ACHN (cell line): ENCODE data around the gene RBM12.
"Not testable (repeated sequence)": the region's sequence is repeated elsewhere in the genome, so short reads cannot be mapped to it uniquely, and the experiment has no call there.

Experiments
- DNase-seq: peaks from one replicate; pipeline ENCODE4 v3.0.0-alpha.2; 2015
- in situ Hi-C: cut with HindIII; loops from 2 replicates; pipeline ENCODE4 v1.10.0; 2017; ENCODE audit warnings: low sequenced_read_pairs, low pct_ligation_motif_present, low pct_unique_long_range_greater_than_20kb

RBM12 gene, protein sequence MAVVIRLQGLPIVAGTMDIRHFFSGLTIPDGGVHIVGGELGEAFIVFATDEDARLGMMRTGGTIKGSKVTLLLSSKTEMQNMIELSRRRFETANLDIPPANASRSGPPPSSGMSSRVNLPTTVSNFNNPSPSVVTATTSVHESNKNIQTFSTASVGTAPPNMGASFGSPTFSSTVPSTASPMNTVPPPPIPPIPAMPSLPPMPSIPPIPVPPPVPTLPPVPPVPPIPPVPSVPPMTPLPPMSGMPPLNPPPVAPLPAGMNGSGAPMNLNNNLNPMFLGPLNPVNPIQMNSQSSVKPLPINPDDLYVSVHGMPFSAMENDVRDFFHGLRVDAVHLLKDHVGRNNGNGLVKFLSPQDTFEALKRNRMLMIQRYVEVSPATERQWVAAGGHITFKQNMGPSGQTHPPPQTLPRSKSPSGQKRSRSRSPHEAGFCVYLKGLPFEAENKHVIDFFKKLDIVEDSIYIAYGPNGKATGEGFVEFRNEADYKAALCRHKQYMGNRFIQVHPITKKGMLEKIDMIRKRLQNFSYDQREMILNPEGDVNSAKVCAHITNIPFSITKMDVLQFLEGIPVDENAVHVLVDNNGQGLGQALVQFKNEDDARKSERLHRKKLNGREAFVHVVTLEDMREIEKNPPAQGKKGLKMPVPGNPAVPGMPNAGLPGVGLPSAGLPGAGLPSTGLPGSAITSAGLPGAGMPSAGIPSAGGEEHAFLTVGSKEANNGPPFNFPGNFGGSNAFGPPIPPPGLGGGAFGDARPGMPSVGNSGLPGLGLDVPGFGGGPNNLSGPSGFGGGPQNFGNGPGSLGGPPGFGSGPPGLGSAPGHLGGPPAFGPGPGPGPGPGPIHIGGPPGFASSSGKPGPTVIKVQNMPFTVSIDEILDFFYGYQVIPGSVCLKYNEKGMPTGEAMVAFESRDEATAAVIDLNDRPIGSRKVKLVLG

DNA sequence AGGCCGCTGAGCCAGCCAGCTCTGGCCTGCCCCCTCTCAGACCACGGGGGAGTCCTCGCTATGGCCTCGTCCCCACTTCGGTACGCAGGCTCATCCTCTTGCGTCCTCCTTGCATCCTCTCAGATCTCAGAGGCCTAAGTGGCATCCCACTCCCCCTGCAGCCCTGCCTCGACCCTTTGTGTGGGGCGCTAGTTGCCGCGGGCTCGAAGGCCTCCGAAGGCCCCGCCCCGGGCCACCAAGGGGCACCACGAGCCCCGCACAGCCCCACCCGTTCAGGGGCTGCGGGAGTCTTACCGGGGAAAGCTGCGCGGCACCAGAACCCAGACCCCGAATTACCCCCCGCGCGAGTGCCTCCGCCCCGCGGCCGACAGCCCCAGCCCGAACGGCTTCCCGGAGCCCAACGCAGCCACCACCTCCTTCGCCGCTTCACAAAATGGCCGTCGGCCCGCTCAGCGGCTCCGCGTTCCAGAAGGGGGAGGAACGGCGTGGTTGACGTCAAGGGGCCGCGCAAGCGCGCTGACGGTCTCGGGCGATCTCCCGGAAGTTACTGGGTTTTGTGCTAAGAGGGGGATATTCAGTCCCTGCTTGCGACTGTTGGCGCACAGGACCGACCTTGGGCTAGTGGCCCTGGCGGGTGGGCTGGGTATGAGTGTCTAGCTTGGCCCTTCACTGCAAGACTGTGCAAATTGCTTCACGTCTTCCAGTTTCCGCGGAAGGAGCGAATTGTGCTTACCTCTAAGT is at the start of gene RBM12, which contains the start of gene CPNE1:
Gene RBM12, minus strand, starts transcription at position 435 of the 741 bp plus-strand sequence. CDS start 9,578 bp downstream, outside the sequence.
Gene CPNE1, minus strand, starts transcription at position 435 of the 741 bp plus-strand sequence. CDS start 31,977 bp downstream, outside the sequence.
- in situ Hi-C loops: no loop called here
- peak; percentile 90 for DNase-seq

DNA sequence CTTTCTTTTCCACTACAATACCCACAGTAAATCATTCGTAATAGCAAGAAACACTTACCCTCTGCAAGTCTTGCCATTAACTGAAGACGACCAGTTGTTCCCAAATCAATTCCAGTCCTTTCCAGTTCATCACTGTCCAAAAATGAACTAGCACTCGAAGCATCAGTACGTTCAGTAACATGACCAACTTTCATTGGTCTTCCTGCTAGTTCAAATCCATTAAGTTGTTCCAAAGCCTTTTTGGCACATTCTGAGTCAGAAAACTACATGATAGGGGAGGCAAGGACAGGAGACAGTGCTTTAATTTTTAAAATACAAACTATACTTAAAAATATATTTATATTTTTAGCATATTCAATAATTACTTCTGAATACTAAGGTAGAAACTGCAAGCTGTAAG is 49.4 kb upstream of the RBM12 start:
- in situ Hi-C loops: no loop called here

DNA sequence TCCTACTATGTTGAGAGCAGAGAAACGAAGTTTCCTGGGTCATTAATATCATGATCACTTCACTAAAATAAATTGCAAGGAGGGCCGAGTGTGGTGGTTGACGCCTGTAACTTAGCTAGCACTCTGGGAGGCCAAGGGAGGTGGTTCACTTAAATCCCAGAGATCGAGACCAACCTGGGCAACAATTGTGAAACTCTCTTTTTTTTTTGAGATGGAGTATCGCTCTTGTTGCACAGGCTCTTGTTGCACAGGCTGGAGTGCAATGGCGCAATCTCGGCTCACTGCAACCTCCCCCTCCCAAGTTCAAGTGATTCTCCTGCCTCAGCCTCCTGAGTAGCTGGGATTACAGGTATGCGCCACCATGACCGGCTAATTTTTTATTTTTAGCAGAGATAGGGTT is 48.4 kb upstream of the RBM12 start:
- in situ Hi-C loops, DNase-seq: not testable (repeated sequence)

More for the DNA sequence above, 49.4 kb upstream of the RBM12 start:
- no peak for DNase-seq

DNA sequence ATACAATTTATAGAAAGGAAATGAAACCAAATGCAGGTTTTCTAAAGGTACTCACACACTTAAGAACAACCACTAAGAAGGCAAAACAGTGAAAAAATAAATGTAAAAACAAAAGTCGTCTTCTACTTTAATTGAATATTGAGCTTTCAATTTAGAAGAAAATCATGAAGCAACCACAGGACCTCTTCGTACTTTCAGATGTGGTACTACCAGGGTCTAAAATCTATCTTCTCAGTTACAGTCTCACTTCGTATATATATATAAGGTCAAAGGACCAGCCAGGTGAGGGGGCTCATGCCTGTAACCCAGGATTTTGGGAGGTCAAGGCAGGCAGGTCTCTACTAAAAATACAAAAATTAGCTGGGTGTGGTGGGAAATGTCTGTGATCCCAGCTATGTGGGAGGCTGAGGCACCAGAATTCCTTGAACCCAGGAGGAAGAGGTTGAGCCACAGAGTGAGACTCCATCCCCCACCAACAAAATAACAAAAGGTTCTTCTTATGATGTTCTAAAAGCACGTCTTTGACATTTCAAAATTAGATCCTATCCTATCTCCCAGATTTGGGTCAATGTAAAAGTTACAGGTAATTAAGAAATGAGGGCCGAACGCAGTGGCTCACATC is 47.0 kb upstream of the RBM12 start:
- no peak for DNase-seq

DNA sequence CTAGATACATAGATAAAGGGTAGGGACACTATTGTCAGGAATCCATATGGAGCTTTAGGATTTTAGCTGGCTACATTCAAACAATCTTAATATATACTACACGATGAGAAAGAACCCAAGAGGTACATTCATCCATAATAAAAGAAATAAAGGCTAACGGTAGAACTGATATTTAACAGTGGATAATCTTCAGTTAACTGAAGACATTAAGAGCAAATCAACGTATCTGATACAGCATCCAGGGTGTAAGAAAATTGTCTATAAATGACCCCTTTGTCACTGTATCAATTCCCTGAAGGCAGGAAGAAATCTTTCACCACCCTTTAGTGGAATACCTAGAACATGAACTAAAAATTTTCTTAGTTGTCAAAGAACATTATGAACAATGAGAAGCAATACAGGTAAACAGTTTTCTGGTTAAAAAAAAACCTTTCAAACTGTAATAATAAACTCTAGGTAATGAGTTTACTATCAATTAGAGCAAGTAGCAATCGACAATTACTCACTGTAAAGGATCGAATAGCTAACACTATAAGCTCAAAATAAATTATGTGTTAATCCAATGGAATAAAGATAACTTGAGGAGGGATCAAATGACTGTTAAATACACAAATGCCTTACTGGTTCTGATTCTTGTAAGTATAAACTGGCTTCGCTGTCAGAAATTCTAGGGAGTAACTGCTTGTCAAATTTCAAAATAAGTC is 46.3 kb upstream of the RBM12 start:
- in situ Hi-C loops: no loop called here

More for the DNA sequence above, 47.0 kb upstream of the RBM12 start:
- in situ Hi-C loops: no loop called here

DNA sequence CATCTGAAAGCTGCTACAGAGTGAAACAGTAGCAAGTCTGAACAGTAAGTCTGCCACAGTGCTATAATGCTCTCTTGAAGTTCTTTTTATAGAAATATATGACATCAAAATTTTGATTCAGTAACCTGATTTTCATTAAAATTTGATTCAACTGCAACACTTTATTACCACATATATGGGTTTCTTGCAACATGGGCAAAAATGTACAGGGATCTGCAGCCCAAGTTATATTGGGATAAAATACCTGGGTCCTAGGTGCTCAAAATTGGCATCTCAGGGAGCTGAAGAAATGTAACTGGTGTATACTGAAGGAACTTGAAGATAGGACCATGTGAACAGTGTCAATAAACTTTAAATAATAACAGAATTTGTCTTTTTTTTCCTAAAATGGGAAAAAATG is 45.3 kb upstream of the RBM12 start:
- no peak for DNase-seq
- in situ Hi-C loops: no loop called here

More for the DNA sequence above, 46.3 kb upstream of the RBM12 start:
- no peak for DNase-seq

DNA sequence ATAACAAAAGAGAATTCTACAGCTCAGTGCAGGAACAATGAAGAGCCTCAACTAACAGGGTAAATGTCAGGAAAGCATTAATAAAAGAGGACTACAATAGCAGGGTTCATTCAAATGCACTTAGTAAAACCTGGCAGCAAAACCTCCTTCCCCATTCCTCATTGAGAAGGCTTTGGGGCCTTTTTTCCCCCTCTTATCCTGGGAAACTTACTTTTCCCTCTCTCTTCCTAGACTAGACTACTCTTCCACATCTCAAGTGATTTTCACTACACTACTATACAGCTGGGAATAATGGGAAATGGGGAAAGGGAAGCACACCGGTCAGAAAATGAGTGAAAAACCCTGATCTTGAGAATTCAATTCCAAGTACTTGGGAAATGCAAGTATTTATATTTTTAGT is 44.6 kb upstream of the RBM12 start:
- in situ Hi-C loops: no loop called here
- no peak for DNase-seq

DNA sequence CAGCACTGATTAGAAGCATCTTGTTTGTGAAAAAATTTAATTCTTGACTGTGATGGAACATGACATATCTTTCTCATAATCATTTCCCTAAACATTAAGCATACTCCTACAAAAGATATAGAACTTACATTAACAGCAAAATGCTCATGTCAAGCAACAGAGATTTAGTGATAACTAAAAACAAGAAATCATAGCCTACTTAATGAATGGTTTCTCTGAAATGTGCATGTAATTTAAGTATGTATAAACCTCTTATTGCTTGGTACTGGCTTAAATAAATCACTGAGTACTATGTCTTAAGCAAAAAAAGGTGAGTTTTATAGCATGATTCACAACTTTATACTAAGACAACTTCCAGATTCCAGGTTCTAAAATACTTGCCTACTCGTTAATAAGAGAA is 43.8 kb upstream of the RBM12 start:
- in situ Hi-C loops: no loop called here
- no peak for DNase-seq

DNA sequence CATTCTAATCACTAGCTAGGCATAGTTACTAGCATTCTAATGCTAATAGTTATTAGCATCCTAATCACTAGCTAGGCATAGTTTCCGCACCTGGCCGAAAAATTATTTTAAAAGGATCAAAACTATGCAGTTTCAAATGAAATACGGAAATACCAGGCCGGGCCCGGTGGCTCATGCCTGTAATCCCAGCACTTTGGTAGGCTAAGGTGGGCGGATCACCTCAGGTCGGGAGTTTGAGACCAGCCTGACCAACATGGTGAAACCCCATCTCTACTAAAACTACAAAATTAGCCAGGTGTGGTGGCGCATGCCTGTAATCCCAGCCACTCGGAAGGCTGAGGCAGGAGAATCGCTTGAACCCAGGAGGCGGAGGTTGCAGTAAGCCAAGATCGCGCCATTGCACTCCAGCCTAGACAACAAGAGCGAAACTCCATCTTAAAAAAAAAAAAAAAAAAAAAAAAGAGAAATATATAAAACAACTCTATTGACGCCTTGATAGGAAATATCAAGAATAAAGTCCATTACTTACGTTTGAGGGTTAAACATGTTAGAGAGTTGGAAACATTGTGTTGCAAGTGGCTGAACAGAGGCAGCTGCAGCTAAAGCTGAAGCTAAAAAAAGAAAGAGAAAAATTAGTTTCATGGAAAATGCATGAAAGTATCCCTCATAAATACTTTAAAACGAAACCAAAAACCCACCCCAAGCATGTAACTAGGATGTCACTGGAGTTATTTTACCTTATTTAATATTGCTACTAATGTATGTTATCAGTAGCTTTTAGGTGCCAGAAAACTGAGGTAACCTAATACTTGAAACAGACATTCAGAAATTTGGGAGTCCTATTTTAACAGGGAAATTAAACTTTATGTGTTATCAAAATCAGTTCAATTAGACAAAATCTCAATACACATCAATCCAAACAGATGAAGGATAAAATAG is 42.2 kb upstream of the RBM12 start:
- in situ Hi-C loops, DNase-seq: not testable (repeated sequence)

DNA sequence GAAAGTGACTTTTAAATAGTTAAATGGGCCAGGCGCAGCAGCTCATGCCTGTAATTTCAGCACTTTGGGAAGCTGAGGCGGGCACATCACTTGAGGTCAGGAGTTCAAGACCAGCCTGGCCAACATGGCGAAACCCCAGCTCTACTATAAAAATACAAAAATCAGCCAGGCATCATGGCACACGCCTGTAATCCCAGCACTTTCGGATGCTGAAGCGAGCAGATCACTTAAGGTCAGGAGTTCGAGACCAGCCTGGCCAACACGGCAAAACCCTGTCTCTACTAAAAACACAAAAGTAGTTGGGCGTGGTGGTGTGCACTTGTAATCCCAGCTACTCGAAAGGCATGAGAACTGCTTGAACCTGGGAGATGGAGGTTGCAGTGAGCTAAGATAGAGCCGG is 41.2 kb upstream of the RBM12 start:
- DNase-seq, in situ Hi-C loops: not testable (repeated sequence)

DNA sequence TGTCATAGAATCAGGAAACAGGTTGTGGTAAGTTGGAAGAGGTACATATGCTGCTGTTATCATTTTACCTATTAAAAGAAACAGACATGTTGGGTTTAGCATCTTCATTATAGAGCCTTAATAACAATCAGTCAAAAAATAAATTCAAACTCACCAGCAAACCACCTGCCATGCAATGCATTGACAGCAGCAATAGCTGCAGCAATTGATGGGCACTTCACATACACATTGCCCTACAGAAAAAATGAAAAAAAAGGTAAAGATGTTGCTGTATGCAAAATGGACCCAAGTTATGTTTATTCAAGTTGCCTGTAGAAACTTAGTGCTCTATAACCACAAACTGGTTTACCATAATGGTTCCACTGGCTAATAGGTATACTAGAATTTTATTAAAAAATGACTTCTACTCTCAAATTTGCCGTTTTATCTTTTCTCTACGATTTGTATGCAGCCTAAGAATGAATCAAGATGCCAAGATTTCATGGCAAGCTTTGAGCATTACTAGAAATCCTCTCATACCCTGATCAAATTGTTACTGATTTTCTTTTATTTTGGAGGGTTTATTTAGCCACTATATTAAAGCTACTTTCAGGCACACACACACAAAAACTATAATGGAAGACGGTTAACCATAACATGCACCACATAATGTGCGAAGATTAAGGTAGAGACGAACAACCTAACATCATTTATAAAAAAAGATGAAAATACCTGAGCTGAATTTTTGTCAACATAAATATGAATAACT is 40.0 kb upstream of the RBM12 start:
- in situ Hi-C loops: no loop called here
- DNase-seq: no peak

DNA sequence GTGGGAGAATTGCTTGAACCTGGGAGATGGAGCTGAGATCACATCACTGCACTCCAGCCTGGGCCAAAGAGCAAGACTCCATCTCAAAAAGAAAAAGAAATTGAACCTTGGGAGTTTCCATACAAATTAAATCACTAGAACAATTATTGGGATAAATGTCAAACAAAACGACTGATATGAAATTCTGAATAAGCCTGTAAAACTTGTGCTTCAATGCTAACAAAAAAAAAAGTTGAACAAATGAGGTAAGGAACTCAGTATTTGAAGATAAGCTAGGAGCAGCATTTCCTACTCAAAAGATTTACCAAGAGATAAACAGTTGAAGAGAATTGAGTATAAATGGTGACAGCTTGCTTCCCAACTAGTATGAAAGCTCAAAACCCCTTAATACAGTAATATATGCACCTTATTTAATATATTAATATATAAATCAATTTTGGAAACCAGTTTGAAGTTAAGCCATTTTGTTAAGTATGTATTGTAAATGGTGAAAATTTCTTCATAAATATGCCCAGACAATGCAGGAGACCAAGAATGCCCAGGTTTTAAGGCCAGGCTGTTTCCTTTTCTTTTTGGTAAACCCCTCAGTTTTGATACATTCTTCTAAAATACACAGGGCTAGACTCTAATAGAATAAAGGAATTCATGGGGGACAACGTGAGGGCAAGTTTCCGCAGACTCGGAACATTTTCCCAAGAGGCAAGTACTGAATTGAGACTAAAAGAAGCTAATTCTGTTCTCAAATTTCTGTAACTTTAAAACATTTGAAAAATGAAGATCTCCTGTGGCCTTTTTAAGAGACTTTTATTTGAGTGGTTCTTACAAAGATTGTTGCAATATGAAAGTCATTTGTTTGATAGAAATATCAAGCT is 38.4 kb upstream of the RBM12 start:
- DNase-seq: no peak
- in situ Hi-C loops: no loop called here

DNA sequence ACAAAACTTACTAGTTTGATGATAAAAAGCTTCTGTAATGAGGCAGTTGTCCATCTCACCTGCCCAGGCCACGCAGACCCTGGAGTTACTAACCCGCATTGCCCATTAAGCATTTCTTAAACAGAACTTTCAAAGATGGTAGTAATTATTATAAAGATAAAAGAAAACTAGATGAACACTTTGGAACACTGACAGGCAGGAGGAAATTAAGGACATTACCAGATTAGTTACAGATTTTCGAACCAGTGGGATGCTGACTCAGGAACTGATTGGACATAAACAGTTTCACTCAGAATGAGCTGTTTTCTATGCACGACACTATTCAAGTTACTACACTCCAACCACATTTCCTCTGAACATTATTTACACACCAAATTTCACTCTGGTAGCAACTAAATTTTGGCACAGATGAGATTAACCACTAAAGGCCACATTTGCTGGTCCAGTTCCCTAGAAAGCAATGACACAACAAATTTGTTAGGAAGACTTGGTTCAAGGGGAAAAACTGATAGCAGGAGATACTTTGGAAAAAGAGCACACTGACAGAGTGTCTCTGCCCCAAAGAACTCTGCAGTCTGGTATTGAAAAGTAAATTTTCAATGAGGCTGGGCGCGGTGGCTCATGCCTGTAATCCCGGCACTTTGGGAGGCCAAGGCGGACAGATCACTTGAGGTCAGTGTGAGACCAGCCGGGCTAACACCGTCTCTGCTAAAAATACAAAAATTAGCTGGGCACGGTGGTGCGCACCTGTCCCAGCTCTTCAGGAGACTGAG is 37.5 kb upstream of the RBM12 start:
- DNase-seq: no peak
- in situ Hi-C loops: no loop called here

DNA sequence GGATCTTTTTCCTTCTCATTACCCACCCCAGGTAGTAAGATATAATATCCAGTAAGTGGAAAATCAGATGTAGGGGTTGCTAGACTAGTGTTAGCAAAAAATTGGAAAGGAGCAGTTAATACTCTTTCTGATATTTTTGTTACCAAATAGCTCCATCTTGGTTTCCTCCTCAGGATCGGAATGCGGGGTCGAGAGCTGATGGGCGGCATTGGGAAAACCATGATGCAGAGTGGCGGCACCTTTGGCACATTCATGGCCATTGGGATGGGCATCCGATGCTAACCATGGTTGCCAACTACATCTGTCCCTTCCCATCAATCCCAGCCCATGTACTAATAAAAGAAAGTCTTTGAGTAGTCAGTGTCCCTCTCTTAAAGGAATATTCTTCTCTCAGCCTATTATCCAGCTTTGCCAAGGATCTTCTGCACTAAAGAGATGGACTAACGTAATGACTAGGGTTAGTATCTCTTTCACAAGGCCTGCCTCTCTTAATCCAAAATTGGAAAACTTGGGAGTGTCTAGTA is 36.0 kb upstream of the RBM12 start:
- in situ Hi-C loops: no loop called here

More for the DNA sequence above, 36.0 kb upstream of the RBM12 start:
- no peak for DNase-seq
